Lower lobe of right lung (tissue), 2 donors: Measurements from ENCODE around the gene PDPN. TPM values are rescaled to one million over a fixed set of nuclear protein-coding genes. Genes with fewer than 3 reads are reported as not detected.
A peak's percentile ranks its signal among the peaks of the same experiment; 100 is the strongest.

ENCODE experiments used
- ATAC-seq, 2 donors: fragments of 200-7000 bp; cut with Tn5 transposase; one replicate each; pipeline ENCODE4 v1.9.1; 2020 to 2022; ENCODE audit warnings: mild to moderate bottlenecking in 2 of 2, moderate library complexity in 2 of 2
- DNase-seq: peaks from one replicate; pipeline ENCODE4 v3.0.0-alpha.2; 2020
- H3K27ac ChIP-seq: fragments of 200-600 bp; one replicate; pipeline ENCODE4 v1.8.0; 2022
- H3K27me3 ChIP-seq: fragments of 200-600 bp; one replicate; pipeline ENCODE4 v1.8.0; 2022; ENCODE audit warnings: low read depth
- H3K36me3 ChIP-seq: fragments of 200-600 bp; one replicate; pipeline ENCODE4 v1.8.0; 2022; ENCODE audit warnings: mild to moderate bottlenecking
- H3K4me1 ChIP-seq: fragments of 200-600 bp; one replicate; pipeline ENCODE4 v1.8.0; 2022
- H3K4me3 ChIP-seq: fragments of 200-600 bp; one replicate; pipeline ENCODE4 v1.8.0; 2022; ENCODE audit warnings: mild to moderate bottlenecking
- H3K9me3 ChIP-seq: fragments of 200-600 bp; one replicate; pipeline ENCODE4 v1.8.0; 2022
- CTCF ChIP-seq: fragments of 200-600 bp; IDR thresholded peaks from one replicate; pipeline ENCODE4 v1.8.0; 2022; ENCODE audit warnings: antibody characterized with exemption, mild to moderate bottlenecking
- intact Hi-C: fragments of 100-400 bp; cut with DNase I; formaldehyde crosslinking; loops from one replicate; pipeline ENCODE4 v1.11.0; 2022
- total RNA-seq: library from RNA; stranded (reverse); fragmentation: NEBNext Ultra II Directional; extraction: Animal tissue kit (Norgen Biotek cat#: 25700); gene quantifications from one replicate; pipeline ENCODE4 v1.2.1, GENCODE V29; 2021
- donor health status: DM: no; HTN: yes; CAD: no; lungs with severe emphysema.

PDPN gene
- total RNA-seq, 1 donor from 2014 or later: 33.3 TPM

- no peaks in the 10 kb centered on the region for H3K27me3 ChIP-seq
- DNase-seq (no peak), ATAC-seq (peak in 1 of 2 donors; percentile 56)
- no peaks in the 10 kb centered on the region for H3K36me3 ChIP-seq
- no peak overlapping the region for H3K27ac ChIP-seq
- intact Hi-C loops: no loop called here
- no peak for TF ChIP-seq CTCF
- no peaks in the 10 kb centered on the region for H3K9me3 ChIP-seq
- no peak overlapping the region for H3K4me3 ChIP-seq
- no peaks in the 10 kb centered on the region for H3K4me1 ChIP-seq
These were observed 21.5 kb downstream of the PDPN start for GRCh38 chr1:13605159-13605558.

GRCh38 chr1:13607002-13607401, 23.4 kb downstream of the PDPN start:
- intact Hi-C loops: no loop called here
- H3K36me3 ChIP-seq: no peaks in the 10 kb centered on the region
- H3K27ac ChIP-seq: no peak overlapping the region
- H3K9me3 ChIP-seq: no peaks in the 10 kb centered on the region
- ATAC-seq (no peak), DNase-seq (no peak)
- TF ChIP-seq CTCF: no peak
- no peaks in the 10 kb centered on the region for H3K4me1 ChIP-seq
- no peak overlapping the region for H3K4me3 ChIP-seq
- H3K27me3 ChIP-seq: no peaks in the 10 kb centered on the region

GRCh38 chr1:13616234-13616633, 32.6 kb downstream of the PDPN start:
- Histone ChIP-seq H3K4me3 (no peak overlapping the region), H3K4me1 (no peaks in the 10 kb centered on the region), H3K27me3 (no peaks in the 10 kb centered on the region), H3K27ac (no peak overlapping the region), H3K9me3 (no peaks in the 10 kb centered on the region), H3K36me3 (no peaks in the 10 kb centered on the region)
- TF ChIP-seq CTCF: no peak
- ATAC-seq (no peak), DNase-seq (no peak)
- intact Hi-C loops: no loop called here

- no peak overlapping the region for H3K4me3 ChIP-seq
These were observed 33.5 kb downstream of the PDPN start for GRCh38 chr1:13617108-13617507.

GRCh38 chr1:13617773-13618172, 34.1 kb downstream of the PDPN start:
- no peak for DNase-seq

More at GRCh38 chr1:13617108-13617507, 33.5 kb downstream of the PDPN start:
- Histone ChIP-seq H3K9me3 (no peaks in the 10 kb centered on the region), H3K27ac (peak overlapping the region; percentile 37), H3K27me3 (no peaks in the 10 kb centered on the region), H3K36me3 (no peaks in the 10 kb centered on the region), H3K4me1 (no peaks in the 10 kb centered on the region)
- no peak for TF ChIP-seq CTCF
- ATAC-seq (no peak), DNase-seq (no peak)
- intact Hi-C loops: no loop called here

More at GRCh38 chr1:13617773-13618172, 34.1 kb downstream of the PDPN start:
- no peak for TF ChIP-seq CTCF
- Histone ChIP-seq H3K4me1 (no peaks in the 10 kb centered on the region), H3K27me3 (no peaks in the 10 kb centered on the region), H3K9me3 (no peaks in the 10 kb centered on the region), H3K36me3 (no peaks in the 10 kb centered on the region), H3K4me3 (no peak overlapping the region), H3K27ac (no peak overlapping the region)
- no peak for ATAC-seq
- intact Hi-C loops: no loop called here
